Right lobe of liver (tissue), 4 donors: ENCODE data around the gene MAPK14.

ENCODE experiments used
- CTCF ChIP-seq, 4 donors: fragments of 200-600 bp in 3 of 4; fragments of 450-650 bp in 1 of 4; IDR thresholded peaks; one replicate each; pipeline versions ENCODE4 v1.5.1 to v1.8.0; 2016 to 2022; ENCODE audit warnings: antibody characterized with exemption in 4 of 4, mild to moderate bottlenecking in 2 of 4
- POLR2A ChIP-seq: fragments of 450-650 bp; IDR thresholded peaks from one replicate; pipeline ENCODE4 v1.6.1; 2017; ENCODE audit warnings: antibody characterized with exemption, mild to moderate bottlenecking
- donor health status: DM: no; HTN: no; CAD: no.
- donor health status: DM: no; HTN: no; CAD: no.
- donor health status: DM: no; HTN: yes; CAD: no.

- TF ChIP-seq CTCF (IDR thresholded peaks at IDR 0.05) = no peak
- TF ChIP-seq POLR2A = no peak
Observed at GRCh38 chr6:36125575-36125974, 98.0 kb downstream of the MAPK14 start.
